Measurements from ENCODE around the gene FBXO33.

- TF ChIP-seq CTCF (IDR thresholded peaks at IDR 0.05) (no peak), POLR2A (IDR thresholded peaks at IDR 0.05) (no peak)
Measured at GRCh38 chr14:39416072-39416471, 16.2 kb downstream of the FBXO33 start.
